Colon (tissue), 2 donors: Measurements from ENCODE around the gene ZSCAN23.
"Not testable (repeated sequence)": the region's sequence is repeated elsewhere in the genome, so short reads cannot be mapped to it uniquely, and the experiment has no call there.

ENCODE experiments used
- FAIRE-seq: peaks from 2 replicates; lab custom pipeline; 2012; peaks lifted over from hg19 to GRCh38; lab: Jason Lieb, UNC
- donor health status: control.
- donor health status: control.

Gene ZSCAN23

DNA sequence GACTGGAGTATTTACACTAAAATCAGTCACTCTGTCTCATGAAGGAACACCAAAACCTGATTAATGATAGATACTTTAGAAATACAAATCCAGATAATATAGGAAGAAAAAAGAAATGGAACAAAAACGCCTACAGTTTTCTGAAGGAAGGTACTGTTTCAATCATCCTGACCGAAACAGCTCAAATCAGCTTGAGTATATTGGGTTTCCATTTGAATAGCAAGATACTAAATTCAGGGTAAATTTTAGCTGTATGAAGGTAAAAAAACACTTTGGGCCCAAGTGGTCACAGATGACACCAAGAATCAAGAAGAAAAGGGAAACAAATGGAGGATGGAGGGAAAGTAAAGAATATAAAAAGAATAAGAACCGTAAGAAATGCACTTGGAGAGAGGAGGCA is 6.9 kb downstream of the ZSCAN23 start:
- FAIRE-seq: no peak

DNA sequence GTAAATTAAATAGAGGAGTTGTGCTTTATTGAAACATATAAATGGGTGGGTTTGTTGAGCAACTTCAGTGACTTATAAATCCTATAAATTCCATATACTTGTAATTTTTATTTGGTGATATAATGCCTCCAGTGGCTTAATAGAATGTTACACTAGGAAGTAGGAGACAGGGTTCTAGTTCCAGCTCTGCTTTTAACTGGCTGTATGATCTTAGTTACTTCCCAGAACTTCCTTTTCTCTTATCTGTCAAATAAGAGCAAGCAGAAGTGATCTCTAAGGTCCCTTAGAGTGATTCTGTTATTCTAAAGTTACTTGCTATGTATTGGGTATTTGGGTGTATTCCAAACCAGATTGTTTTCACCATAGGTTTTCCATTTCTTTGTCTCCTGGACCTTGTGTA is 10.2 kb downstream of the ZSCAN23 start:
- no peak for FAIRE-seq

DNA sequence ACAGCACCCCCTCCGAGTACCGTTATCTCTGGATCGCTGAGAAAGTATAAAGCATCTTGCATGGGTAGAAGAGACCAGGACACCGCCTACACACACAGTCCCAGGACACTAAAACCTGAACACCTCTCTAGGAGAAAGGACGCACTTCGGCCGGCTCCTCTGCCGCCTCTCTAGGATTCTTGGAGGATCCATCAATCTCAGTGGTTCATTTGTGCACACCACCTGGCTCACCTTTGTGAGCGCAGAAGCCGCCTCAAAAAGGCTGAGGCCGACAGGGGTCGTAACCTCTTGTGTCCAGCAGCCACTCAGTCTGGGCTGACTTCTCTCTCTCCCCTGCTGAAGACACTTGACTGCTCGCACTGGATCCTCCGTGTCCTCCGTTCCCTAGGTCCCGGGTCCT is 13.5 kb downstream of the ZSCAN23 start:
- no peak for FAIRE-seq

- FAIRE-seq: no peak
Observed at GRCh38 chr6:28425944-28426541, 17.2 kb downstream of the ZSCAN23 start.

- FAIRE-seq: no peak
Observed at GRCh38 chr6:28424163-28424562, 19.1 kb downstream of the ZSCAN23 start.

DNA sequence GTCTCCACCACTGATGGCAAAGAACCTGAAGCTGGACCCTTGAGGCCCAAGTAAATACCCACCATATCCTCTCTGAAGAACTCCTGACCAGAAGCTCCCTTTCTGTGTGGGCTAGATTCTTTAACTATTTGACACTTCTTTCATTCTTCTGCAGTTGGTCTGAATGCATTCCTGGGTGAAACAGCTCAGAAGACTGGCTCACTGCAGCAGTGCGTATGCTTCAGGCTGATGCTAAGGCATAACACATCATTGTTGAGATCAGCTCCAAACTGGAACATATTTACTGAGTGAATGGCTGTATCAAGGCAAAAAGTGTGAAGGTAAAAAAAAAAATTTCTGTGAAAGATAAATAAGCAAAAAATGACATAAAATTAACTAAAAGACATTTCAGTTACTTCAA is 19.7 kb downstream of the ZSCAN23 start:
- FAIRE-seq: no peak

DNA sequence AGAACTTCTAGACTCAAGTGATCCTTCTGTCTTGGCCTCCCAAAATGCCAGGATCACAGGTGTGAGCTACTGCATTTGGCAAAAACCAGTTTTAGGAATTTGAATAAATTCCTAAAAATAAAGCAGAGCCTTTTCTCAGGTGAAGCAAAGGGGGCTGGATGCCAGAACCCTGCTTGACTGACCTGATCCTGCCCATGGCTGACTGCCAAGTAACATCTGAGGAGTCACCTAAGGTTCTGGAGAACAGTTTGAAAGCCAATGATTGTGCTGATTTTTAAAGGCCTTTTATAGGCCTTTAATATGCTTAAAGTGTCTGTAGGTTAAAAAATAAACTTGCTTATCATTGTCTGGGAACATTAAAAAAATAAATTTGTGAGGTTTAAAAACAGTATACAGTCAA is 29.6 kb downstream of the ZSCAN23 start:
- no peak for FAIRE-seq

GRCh38 chr6:28410767-28411166 is 32.5 kb downstream of the ZSCAN23 start:
- FAIRE-seq: no peak

DNA sequence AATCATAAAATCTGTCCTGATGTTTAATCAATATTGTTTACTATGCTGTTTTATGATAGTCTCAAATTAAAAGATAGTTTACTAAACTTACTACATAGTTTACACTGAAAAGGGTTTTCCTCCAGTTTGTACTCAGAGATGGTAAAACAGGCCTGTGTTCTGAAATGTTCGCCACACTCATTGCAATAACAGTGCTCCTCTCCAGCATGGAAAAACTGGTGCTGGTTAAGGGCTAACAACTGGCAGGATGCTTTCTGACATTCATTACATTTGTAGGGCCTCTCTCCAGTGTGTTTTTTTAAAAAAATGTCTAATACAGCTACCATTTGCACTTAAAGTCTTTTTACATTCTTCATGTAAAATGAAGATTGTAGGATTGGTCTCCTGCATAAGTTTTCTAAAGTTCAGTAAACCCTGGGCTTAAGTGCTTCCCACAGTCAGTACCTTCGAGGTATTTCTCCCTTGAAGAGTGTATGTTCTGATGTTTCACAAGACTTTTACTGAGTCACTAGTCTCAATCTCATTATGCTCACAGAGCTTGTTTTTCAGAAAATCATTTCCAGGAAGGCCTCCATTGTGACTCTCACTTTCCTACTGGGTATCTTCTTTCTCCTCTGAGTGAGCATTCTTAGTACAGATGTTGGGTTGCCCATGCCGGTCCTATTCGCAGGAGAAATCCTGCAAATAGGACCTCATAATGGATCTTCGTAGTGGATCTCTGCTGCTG is 35.1 kb downstream of the ZSCAN23 start:
- FAIRE-seq: no peak

DNA sequence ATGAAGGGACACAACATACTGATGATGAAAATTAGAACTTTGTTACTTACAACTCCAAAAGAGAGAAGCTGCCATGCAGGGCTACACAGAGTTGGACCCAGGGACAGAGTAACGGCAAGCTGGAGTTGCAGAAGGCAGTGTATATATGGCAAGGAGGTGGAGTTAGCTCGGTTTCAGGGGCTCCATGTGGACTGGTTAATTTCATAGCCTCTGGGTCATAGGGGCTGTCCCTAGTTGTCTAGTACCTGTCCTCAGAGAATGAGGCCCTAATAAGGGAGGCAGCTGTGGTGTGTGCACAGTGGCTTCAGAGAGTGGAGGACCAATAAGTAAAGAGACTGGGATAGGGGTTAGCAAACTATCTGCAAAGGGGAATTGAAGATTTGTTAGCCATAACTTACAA is 35.9 kb downstream of the ZSCAN23 start:
- no peak for FAIRE-seq

- not testable (repeated sequence) for FAIRE-seq
Observed at GRCh38 chr6:28403923-28404322, 39.4 kb downstream of the ZSCAN23 start.

GRCh38 chr6:28402197-28402596 is 41.1 kb downstream of the ZSCAN23 start:
- no peak for FAIRE-seq

- FAIRE-seq: no peak
Observed at GRCh38 chr6:28401172-28401571, 42.1 kb downstream of the ZSCAN23 start.

DNA sequence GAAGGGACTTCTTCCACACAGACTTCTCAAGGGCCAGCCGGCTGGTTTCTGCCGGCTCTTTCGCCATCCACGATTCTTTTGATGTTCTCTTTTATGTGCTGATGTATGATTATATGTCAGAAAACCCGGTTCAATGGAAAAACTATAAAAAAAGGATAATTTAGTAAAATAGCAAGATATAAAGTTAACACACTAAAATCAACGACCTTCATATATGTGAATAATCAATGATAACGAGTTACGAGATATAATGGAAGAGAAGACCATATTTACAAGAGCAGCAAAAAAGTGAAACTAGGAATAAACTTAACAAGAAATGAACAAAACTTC is 43.2 kb downstream of the ZSCAN23 start:
- FAIRE-seq: no peak

- no peak for FAIRE-seq
Observed at GRCh38 chr6:28399350-28400121, 43.8 kb downstream of the ZSCAN23 start, which contains the start of gene ZSCAN12. Gene ZSCAN12 (minus strand): TSS chr6:28399747. CDS start chr6:28398405, 1,342 bp downstream.

GRCh38 chr6:28395918-28396317 is 47.4 kb downstream of the ZSCAN23 start:
- no peak for FAIRE-seq

DNA sequence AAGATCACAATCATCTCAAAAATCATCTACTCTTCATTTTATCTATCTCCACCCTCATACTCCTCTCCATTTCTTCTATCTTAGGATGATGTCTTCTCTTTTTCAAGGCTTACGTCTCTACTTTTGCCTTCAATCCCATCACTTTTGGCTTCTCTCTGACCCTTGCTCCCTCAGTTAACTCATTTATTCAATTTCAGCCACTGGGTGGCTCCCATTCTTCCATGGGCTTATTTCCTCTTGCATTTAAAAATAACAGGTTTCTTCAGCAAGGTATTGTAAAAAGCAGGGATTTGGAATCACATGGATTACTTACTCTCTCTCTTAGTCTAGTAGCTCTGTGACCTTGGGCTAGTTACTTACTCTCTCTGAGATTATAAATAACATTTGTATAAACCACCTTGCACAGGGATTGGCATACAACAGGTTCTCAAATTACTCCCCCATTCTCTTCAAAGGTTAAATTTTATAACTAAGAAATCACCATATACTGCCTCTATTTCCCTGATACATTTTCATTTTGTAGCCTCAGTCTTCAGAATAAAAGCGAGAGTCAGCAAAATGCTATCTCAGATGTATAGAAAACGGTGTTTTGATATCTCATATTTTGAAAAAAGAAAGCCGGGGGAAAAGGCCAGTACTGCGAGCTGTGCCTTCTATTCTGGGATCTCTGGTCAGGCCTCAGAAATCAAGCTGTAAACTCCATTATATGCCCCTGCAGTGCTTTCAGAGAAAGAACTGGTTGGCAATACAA is 49.2 kb downstream of the ZSCAN23 start:
- FAIRE-seq: no peak

DNA sequence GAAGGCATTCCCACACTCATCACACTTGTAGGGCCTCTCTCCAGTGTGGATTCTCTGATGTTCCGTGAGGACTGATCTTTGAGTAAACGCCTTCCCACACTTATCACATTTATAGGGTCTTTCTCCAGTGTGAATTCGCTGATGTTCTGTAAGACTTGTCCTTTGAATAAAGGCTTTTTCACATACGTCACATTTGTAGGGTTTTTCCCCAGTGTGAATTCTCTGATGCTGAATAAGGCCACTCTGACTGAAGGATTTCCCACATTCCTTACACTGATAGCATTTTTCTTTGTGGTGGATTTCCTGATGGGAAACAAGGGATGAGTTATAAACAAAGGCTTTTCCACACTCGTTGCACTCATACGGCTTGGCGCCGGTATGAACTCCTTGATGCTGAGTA is 52.6 kb downstream of the ZSCAN23 start:
- FAIRE-seq: no peak

- FAIRE-seq: no peak
Observed at GRCh38 chr6:28384143-28384533, 59.2 kb downstream of the ZSCAN23 start.

DNA sequence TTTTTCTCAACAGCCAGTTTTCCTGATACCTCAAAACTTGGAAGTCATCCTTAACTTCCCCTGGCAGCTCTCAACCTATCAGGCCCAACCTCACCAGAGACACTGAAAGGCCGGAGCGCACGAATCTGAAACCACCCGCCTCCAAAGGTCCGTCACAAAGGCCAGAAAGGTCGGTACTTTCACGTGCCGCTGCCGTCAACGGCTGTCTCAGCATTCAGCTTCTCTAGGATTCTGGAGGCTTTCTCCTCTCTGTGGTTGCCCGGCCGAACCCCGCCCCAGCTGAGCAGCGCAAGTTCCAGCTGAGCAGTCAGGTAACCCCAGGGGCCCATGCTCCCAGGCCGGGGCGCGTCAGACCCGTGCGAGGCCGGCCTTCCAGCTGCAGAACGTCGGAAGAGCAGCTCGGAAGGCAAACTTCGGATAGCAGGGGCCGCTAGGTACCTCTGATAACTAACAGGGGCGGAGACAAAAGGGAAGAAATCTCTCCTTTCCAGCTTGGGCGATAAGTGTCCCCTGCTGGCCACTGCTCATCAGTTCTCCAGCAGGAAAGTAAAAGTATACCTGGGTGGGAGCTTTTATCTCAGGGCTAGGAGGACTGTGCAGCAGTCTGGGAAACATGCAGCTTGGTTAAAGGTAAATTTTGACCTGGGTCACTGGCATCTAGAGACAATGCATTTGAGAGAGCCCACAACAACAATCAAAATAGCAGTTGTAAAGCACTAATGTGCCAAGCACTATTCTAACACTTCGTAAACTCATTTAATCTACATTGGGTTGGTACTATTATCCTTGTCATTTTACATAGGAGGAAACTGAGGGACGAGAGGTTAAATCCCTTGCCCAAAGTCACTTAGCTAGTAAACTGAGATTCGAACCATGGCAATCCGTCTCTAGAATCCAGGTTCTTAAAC is 59.8 kb downstream of the ZSCAN23 start:
- peak; percentile 14 for FAIRE-seq
